HEK293 (cell line): ENCODE measurements around the gene SLC25A22.

Source experiments
- CTCF ChIA-PET: fragments of 350-600 bp; formaldehyde crosslinking; extraction: SDS; loops from one replicate; lab custom pipeline; 2021; ENCODE audit warnings: antibody characterized with exemption; lab: Yijun Ruan, JAX
- POLR2A ChIA-PET: fragments of 300-600 bp; formaldehyde crosslinking; extraction: SDS; loops from one replicate; lab custom pipeline; 2020; ENCODE audit warnings: antibody characterized with exemption, inconsistent platforms; lab: Yijun Ruan, JAX
- H3K27ac ChIP-seq: fragments of 200-500 bp; sonication (Bioruptor generic); 2 replicates; pipeline ENCODE4 v1.5.1; 2014; ENCODE audit warnings: low read depth, low read length, control low read depth, inconsistent platforms; ENCODE audit errors: extremely low read depth
- H3K36me3 ChIP-seq, 2 experiments: fragments of 200-500 bp in 1 of 2; sonication (Bioruptor generic) in 1 of 2; 1 replicate in 1 of 2; 2 replicates in 1 of 2; pipeline ENCODE4 v1.5.1; 2014 to 2017; ENCODE audit warnings: inconsistent platforms in 2 of 2, low read length in 2 of 2; ENCODE audit not compliant: control insufficient read depth in 2 of 2, insufficient read depth in 1 of 2
- H3K4me1 ChIP-seq: fragments of 200-500 bp; sonication (Bioruptor generic); 2 replicates; pipeline ENCODE4 v1.5.1; 2014; ENCODE audit warnings: mild to moderate bottlenecking, low read length, inconsistent platforms; ENCODE audit not compliant: control insufficient read depth, insufficient read depth
- H3K4me3 ChIP-seq: 2 replicates; pipeline ENCODE4 v1.5.1; 2011; ENCODE audit warnings: low read depth, mild to moderate bottlenecking, control low read depth, low read length, moderate library complexity
- H3K9me3 ChIP-seq: fragments of 200-500 bp; sonication (Bioruptor generic); 2 replicates; pipeline ENCODE4 v1.5.1; 2014; ENCODE audit warnings: low read depth, low read length, inconsistent platforms; ENCODE audit not compliant: control insufficient read depth, insufficient read depth
- FEZF1 ChIP-seq: fragments of 450-650 bp; formaldehyde crosslinking; IDR thresholded peaks from 2 replicates; pipeline ENCODE4 v1.5.1; 2016; ENCODE audit warnings: missing biosample characterization, missing genetic modification characterization
- GFI1B ChIP-seq: fragments of 450-650 bp; formaldehyde crosslinking; IDR thresholded peaks from 2 replicates; pipeline ENCODE4 v1.5.1; 2016; ENCODE audit warnings: missing biosample characterization, missing genetic modification characterization
- HOXC10 ChIP-seq: sonication (generic); formaldehyde crosslinking; IDR thresholded peaks from 2 replicates; pipeline ENCODE4 v1.8.1; 2023; ENCODE audit warnings: mild to moderate bottlenecking, missing genetic modification reagents
- HOXD13 ChIP-seq: sonication (generic); formaldehyde crosslinking; IDR thresholded peaks from 2 replicates; pipeline ENCODE4 v1.8.0; 2022; ENCODE audit warnings: missing genetic modification reagents, borderline replicate concordance
- KLF10 ChIP-seq: fragments of 450-650 bp; IDR thresholded peaks from 2 replicates; pipeline ENCODE4 v1.5.1; 2018; ENCODE audit warnings: missing biosample characterization, mild to moderate bottlenecking, missing genetic modification characterization
- MZF1 ChIP-seq: fragments of 450-650 bp; formaldehyde crosslinking; IDR thresholded peaks from 2 replicates; pipeline ENCODE4 v1.5.1; 2017; ENCODE audit warnings: missing biosample characterization, missing genetic modification characterization, borderline replicate concordance
- OSR2 ChIP-seq: fragments of 450-650 bp; formaldehyde crosslinking; IDR thresholded peaks from 2 replicates; pipeline ENCODE4 v1.5.1; 2016; ENCODE audit warnings: missing biosample characterization, missing genetic modification characterization
- PRDM1 ChIP-seq: fragments of 450-650 bp; formaldehyde crosslinking; IDR thresholded peaks from 2 replicates; pipeline ENCODE4; 2016; ENCODE audit warnings: missing biosample characterization, missing genetic modification characterization
- SP2 ChIP-seq: fragments of 450-650 bp; formaldehyde crosslinking; IDR thresholded peaks from 2 replicates; pipeline ENCODE4 v1.5.1; 2016; ENCODE audit warnings: missing biosample characterization, missing genetic modification characterization
- TRIM28 ChIP-seq: IDR thresholded peaks from 2 replicates; pipeline ENCODE4 v1.6.1; 2011; ENCODE audit warnings: low read length, control low read depth, borderline replicate concordance
- ZBTB1 ChIP-seq: fragments of 450-650 bp; formaldehyde crosslinking; IDR thresholded peaks from 2 replicates; pipeline ENCODE4 v1.5.1; 2016; ENCODE audit warnings: missing biosample characterization, missing genetic modification characterization
- ZFP37 ChIP-seq: fragments of 450-650 bp; formaldehyde crosslinking; IDR thresholded peaks from 2 replicates; pipeline ENCODE4 v1.5.1; 2016; ENCODE audit warnings: missing biosample characterization, missing genetic modification characterization
- ZNF140 ChIP-seq: fragments of 450-650 bp; formaldehyde crosslinking; IDR thresholded peaks from 2 replicates; pipeline ENCODE4 v1.5.1; 2016; ENCODE audit warnings: missing biosample characterization, missing genetic modification characterization
- ZNF174 ChIP-seq: fragments of 450-650 bp; formaldehyde crosslinking; IDR thresholded peaks from 2 replicates; pipeline ENCODE4 v1.5.0; 2017; ENCODE audit warnings: missing biosample characterization, mild to moderate bottlenecking, missing genetic modification characterization
- ZNF2 ChIP-seq: fragments of 450-650 bp; formaldehyde crosslinking; IDR thresholded peaks from 2 replicates; pipeline ENCODE4 v1.5.1; 2016; ENCODE audit warnings: missing biosample characterization, missing genetic modification characterization
- ZNF211 ChIP-seq: fragments of 450-650 bp; formaldehyde crosslinking; IDR thresholded peaks from 2 replicates; pipeline ENCODE4 v1.5.1; 2016; ENCODE audit warnings: low read depth, missing biosample characterization, missing genetic modification characterization
- ZNF24 ChIP-seq: fragments of 450-650 bp; formaldehyde crosslinking; IDR thresholded peaks from 2 replicates; pipeline ENCODE4 v1.5.1; 2016; ENCODE audit warnings: missing biosample characterization, missing genetic modification characterization
- ZNF324 ChIP-seq: fragments of 450-650 bp; formaldehyde crosslinking; IDR thresholded peaks from 2 replicates; pipeline ENCODE4 v1.5.1; 2016; ENCODE audit warnings: missing biosample characterization, missing genetic modification characterization
- ZNF341 ChIP-seq: fragments of 450-650 bp; formaldehyde crosslinking; IDR thresholded peaks from 2 replicates; pipeline ENCODE4; 2016; ENCODE audit warnings: low read depth, missing biosample characterization, missing genetic modification characterization
- ZNF391 ChIP-seq: fragments of 450-650 bp; formaldehyde crosslinking; IDR thresholded peaks from 2 replicates; pipeline ENCODE4 v1.5.1; 2016; ENCODE audit warnings: low read depth, missing biosample characterization, missing genetic modification characterization, borderline replicate concordance
- ZNF48 ChIP-seq: fragments of 450-650 bp; formaldehyde crosslinking; IDR thresholded peaks from 2 replicates; pipeline ENCODE4 v1.5.1; 2016; ENCODE audit warnings: missing biosample characterization, missing genetic modification characterization
- ZNF521 ChIP-seq: fragments of 450-650 bp; formaldehyde crosslinking; IDR thresholded peaks from 2 replicates; pipeline ENCODE4 v1.5.1; 2017; ENCODE audit warnings: missing biosample characterization, mild to moderate bottlenecking, missing genetic modification characterization
- ZNF544 ChIP-seq: fragments of 450-650 bp; formaldehyde crosslinking; IDR thresholded peaks from 2 replicates; pipeline ENCODE4 v1.5.0; 2017; ENCODE audit warnings: missing biosample characterization, missing genetic modification characterization
- ZNF548 ChIP-seq: fragments of 450-650 bp; formaldehyde crosslinking; IDR thresholded peaks from 2 replicates; pipeline ENCODE4 v1.5.1; 2016; ENCODE audit warnings: missing biosample characterization, missing genetic modification characterization
- ZNF747 ChIP-seq: fragments of 450-650 bp; formaldehyde crosslinking; IDR thresholded peaks from 2 replicates; pipeline ENCODE4 v1.5.1; 2016; ENCODE audit warnings: missing biosample characterization, missing genetic modification characterization
- ZNF792 ChIP-seq: fragments of 450-650 bp; formaldehyde crosslinking; IDR thresholded peaks from 2 replicates; pipeline ENCODE4 v1.5.1; 2016; ENCODE audit warnings: missing biosample characterization, missing genetic modification characterization
- ZNF843 ChIP-seq: fragments of 450-650 bp; formaldehyde crosslinking; IDR thresholded peaks from 2 replicates; pipeline ENCODE4 v1.5.1; 2016; ENCODE audit warnings: missing biosample characterization, missing genetic modification characterization
- ZXDB ChIP-seq: fragments of 450-650 bp; formaldehyde crosslinking; IDR thresholded peaks from 2 replicates; pipeline ENCODE4 v1.5.1; 2016; ENCODE audit warnings: missing biosample characterization, missing genetic modification characterization
- TF ChIP-seq, protein P1 (sequence below): fragments of 450-650 bp; formaldehyde crosslinking; IDR thresholded peaks from 2 replicates; pipeline ENCODE4 v1.5.1; 2016; ENCODE audit warnings: missing biosample characterization, missing genetic modification characterization
- TF ChIP-seq, protein P2 (sequence below): fragments of 450-650 bp; formaldehyde crosslinking; IDR thresholded peaks from 2 replicates; pipeline ENCODE4 v1.5.1; 2016; ENCODE audit warnings: missing biosample characterization, missing genetic modification characterization, borderline replicate concordance
- TF ChIP-seq, protein P3 (sequence below): fragments of 450-650 bp; formaldehyde crosslinking; IDR thresholded peaks from 2 replicates; pipeline ENCODE4 v1.5.1; 2017; ENCODE audit warnings: missing biosample characterization, missing genetic modification characterization
- TF ChIP-seq, protein P4 (sequence below): sonication (generic); formaldehyde crosslinking; IDR thresholded peaks from 2 replicates; pipeline ENCODE4 v1.8.1; 2022; ENCODE audit warnings: mild to moderate bottlenecking, moderate library complexity, missing genetic modification reagents

SLC25A22 gene

DNA sequence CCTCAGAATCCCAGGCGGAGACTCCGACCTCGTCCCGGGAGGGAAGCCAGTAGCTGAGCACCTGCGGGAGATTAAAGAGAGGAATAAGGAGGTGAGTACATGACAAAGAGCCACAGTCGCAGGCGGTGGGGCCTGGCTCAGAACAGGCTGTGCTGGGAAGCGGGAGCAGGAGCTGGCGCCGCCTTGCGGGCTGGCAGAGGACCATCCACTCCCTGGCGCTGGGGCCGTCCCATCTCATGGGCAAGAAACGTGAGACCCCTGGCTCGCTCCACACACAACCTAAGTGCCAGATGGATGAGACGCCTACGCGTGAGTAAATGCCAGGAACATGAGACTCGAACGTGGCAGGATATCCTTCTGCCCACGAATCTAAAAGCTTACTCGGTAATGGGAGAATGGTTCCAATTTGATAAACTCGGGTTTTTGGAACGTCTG, 14.5 kb downstream of the SLC25A22 start (continued):
- TF ChIP-seq, protein P1, sequence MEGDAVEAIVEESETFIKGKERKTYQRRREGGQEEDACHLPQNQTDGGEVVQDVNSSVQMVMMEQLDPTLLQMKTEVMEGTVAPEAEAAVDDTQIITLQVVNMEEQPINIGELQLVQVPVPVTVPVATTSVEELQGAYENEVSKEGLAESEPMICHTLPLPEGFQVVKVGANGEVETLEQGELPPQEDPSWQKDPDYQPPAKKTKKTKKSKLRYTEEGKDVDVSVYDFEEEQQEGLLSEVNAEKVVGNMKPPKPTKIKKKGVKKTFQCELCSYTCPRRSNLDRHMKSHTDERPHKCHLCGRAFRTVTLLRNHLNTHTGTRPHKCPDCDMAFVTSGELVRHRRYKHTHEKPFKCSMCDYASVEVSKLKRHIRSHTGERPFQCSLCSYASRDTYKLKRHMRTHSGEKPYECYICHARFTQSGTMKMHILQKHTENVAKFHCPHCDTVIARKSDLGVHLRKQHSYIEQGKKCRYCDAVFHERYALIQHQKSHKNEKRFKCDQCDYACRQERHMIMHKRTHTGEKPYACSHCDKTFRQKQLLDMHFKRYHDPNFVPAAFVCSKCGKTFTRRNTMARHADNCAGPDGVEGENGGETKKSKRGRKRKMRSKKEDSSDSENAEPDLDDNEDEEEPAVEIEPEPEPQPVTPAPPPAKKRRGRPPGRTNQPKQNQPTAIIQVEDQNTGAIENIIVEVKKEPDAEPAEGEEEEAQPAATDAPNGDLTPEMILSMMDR, result peak; percentile 50; the same call in 1 of the 2 replicates
- TF ChIP-seq HOXD13 (no peak), ZNF174 (no peak), ZNF747 (tag by site-specific recombination) (no peak), ZFP37 (tag by site-specific recombination) (0 out of 2 replicates have a peak, but pooled peaks have one; percentile 34), ZNF211 (tag by site-specific recombination) (no peak), ZXDB (tag by site-specific recombination) (no peak), ZNF548 (tag by site-specific recombination) (no peak), OSR2 (tag by site-specific recombination) (peak; percentile 75), PRDM1 (tag by site-specific recombination) (no peak), ZNF391 (tag by site-specific recombination) (no peak), ZNF24 (tag by site-specific recombination) (no peak), ZNF140 (tag by site-specific recombination) (no peak), SP2 (tag by site-specific recombination) (peak; percentile 29; the same call in 1 of the 2 replicates), ZNF324 (tag by site-specific recombination) (no peak)
- TF ChIP-seq, protein P2, sequence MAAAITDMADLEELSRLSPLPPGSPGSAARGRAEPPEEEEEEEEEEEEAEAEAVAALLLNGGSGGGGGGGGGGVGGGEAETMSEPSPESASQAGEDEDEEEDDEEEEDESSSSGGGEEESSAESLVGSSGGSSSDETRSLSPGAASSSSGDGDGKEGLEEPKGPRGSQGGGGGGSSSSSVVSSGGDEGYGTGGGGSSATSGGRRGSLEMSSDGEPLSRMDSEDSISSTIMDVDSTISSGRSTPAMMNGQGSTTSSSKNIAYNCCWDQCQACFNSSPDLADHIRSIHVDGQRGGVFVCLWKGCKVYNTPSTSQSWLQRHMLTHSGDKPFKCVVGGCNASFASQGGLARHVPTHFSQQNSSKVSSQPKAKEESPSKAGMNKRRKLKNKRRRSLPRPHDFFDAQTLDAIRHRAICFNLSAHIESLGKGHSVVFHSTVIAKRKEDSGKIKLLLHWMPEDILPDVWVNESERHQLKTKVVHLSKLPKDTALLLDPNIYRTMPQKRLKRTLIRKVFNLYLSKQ (tag by site-specific recombination), result no peak
- TF ChIP-seq, protein P3, sequence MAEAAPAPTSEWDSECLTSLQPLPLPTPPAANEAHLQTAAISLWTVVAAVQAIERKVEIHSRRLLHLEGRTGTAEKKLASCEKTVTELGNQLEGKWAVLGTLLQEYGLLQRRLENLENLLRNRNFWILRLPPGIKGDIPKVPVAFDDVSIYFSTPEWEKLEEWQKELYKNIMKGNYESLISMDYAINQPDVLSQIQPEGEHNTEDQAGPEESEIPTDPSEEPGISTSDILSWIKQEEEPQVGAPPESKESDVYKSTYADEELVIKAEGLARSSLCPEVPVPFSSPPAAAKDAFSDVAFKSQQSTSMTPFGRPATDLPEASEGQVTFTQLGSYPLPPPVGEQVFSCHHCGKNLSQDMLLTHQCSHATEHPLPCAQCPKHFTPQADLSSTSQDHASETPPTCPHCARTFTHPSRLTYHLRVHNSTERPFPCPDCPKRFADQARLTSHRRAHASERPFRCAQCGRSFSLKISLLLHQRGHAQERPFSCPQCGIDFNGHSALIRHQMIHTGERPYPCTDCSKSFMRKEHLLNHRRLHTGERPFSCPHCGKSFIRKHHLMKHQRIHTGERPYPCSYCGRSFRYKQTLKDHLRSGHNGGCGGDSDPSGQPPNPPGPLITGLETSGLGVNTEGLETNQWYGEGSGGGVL, result no peak

DNA sequence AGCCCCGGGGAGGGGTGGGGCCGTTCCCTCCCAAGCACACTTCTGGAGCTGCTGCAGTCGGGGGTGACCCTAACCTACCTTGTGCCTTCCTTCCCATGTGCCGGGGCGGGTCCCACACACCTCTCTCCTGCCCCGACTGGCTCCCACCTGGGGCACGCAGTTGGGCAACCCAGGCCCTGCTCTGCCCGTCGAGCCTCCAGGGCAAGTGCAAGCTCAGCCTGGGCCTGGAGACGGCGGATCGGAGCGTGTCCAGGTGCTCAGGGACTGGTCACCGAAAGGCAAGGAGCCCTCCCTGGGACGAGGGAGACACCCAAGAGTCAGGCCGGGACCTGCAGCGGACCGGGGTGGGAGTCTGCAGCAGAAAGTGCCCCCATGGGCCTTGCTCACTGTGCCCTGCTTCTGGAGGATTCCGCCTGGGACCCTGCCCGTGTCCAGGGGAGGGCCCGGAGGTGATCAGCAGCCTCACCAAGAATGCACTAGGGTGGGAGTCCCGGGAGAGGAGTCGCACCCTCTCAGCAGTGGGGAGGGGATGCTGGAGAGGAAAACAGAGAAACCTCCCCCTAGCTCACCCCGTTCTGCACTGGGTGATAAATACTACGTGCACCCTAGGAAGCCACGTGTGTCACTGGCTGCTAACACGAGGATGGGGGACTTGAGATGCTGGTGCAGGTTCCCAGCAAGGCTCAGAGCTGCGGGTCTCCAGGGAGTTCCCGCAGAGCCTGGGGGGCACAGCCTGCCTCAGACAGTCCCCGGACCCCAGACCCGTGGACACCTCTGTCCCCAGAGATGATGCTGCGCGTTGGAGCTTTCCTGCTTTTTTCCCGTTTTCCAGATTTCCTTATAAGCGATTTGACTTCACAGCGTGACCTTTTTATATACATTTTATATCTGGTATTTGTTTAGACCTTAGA, 15.6 kb downstream of the SLC25A22 start:
- Histone ChIP-seq H3K4me1 (no peaks in the 10 kb centered on the region), H3K36me3 (peaks cover 0 to 56% of the 10 kb centered on the region in 2 experiments; a peak in 2 of 3 replicates), H3K27ac (no peak overlapping the region), H3K9me3 (no peaks in the 10 kb centered on the region), H3K4me3 (no peak overlapping the region)
- ChIA-PET POLR2A (interaction anchor here (0.7 to 1.4 kb wide), 6 partner anchors 11 to 119 kb away, joined by 3 to 4 read pairs (median 3); partner anchors contain the start of genes RPLP2 and TSPAN4), CTCF (interaction anchor here (0.5 kb wide), 1 partner anchor 26 kb away, joined by 3 read pairs; no protein-coding TSS in a partner anchor)
- TF ChIP-seq, protein P4, sequence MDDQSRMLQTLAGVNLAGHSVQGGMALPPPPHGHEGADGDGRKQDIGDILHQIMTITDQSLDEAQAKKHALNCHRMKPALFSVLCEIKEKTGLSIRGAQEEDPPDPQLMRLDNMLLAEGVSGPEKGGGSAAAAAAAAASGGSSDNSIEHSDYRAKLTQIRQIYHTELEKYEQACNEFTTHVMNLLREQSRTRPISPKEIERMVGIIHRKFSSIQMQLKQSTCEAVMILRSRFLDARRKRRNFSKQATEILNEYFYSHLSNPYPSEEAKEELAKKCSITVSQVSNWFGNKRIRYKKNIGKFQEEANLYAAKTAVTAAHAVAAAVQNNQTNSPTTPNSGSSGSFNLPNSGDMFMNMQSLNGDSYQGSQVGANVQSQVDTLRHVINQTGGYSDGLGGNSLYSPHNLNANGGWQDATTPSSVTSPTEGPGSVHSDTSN (CRISPR knock-in tag), result no peak
- TF ChIP-seq GFI1B (tag by site-specific recombination) (no peak), TRIM28 (no peak), ZNF843 (tag by site-specific recombination) (no peak), ZNF544 (tag by site-specific recombination) (no peak), HOXC10 (CRISPR knock-in tag) (no peak), MZF1 (tag by site-specific recombination) (no peak), ZNF341 (no peak), ZBTB1 (no peak), ZNF521 (tag by site-specific recombination) (no peak), ZFP37 (tag by site-specific recombination) (no peak), KLF10 (tag by site-specific recombination) (no peak), ZNF174 (no peak), FEZF1 (tag by site-specific recombination) (no peak), ZNF48 (tag by site-specific recombination) (no peak), ZXDB (tag by site-specific recombination) (no peak), ZNF792 (no peak), ZNF2 (tag by site-specific recombination) (no peak)
